Right lobe of liver (tissue), 4 donors: ENCODE results near the gene AK2.

ENCODE experiments used
- CTCF ChIP-seq, 4 donors: fragments of 200-600 bp in 3 of 4; fragments of 450-650 bp in 1 of 4; IDR thresholded peaks; one replicate each; pipeline versions ENCODE4 v1.5.1 to v1.8.0; 2016 to 2022; ENCODE audit warnings: antibody characterized with exemption in 4 of 4, mild to moderate bottlenecking in 2 of 4
- POLR2A ChIP-seq: fragments of 450-650 bp; IDR thresholded peaks from one replicate; pipeline ENCODE4 v1.6.1; 2017; ENCODE audit warnings: antibody characterized with exemption, mild to moderate bottlenecking
- donor health status: DM: no; HTN: no; CAD: no.
- donor health status: DM: no; HTN: no; CAD: no.
- donor health status: DM: no; HTN: yes; CAD: no.

DNA sequence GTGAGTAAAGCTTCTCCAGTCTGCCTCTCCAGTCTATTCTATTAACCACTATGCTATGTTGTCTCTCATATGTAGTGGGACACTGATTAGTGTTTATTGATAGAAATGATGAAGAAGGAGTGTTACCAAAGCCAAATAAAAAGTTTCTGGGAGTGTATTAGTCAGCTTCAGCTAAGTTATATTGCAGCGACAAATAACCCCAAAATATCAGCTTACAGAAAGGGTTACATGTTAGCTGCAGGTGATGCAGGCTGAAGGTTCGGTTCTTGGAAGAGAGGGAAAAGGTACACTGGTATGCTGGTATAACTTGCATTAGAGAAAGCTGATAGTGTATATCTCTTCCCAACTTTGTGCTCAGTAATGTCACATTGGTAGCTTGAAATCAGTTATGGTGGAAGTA is 10.6 kb upstream of the AK2 start:
- no peak for TF ChIP-seq CTCF (IDR thresholded peaks at IDR 0.05)
- no peak for TF ChIP-seq POLR2A
